Measurements from ENCODE around the gene STK39. TPM values are rescaled to one million over a fixed set of nuclear protein-coding genes. Genes with fewer than 3 reads are reported as not detected.

Gene STK39
- total RNA-seq, 1 donor from 2014 or later, result 31.9 TPM

GRCh38 chr2:168152902-168153530 lies 94.4 kb downstream of the STK39 start:
- Mint-ChIP-seq H3K36me3 (ENCODE audit: low read depth) (peaks cover 12% of the 10 kb centered on the region), H3K4me1 (ENCODE audit: low read depth) (peaks cover 34% of the 10 kb centered on the region)

DNA sequence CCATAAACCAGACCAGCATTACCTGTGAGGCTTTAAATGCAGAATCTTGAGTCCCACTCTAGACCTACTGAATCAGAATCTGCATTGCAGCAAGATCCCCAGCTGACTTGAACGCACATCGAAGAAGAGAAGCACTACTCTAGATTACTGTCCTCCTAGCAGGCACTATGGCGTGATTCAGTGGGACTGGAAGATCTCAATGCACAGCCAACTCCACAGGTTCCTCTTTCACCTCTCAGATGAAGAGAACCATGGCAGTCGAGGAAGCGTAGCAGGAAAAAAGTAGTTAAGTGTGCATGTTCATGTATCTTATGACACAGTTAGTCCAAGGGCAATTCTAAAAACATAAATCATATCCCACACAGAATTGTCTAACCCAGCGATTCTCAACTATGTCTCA lies 97.4 kb downstream of the STK39 start:
- H3K27ac Mint-ChIP-seq (ENCODE audit: unreplicated experiment), result no peak overlapping the region
- H3K4me1 Mint-ChIP-seq (ENCODE audit: low read depth), result peaks cover 16% of the 10 kb centered on the region
- no peak for DNase-seq (ENCODE audit: low spot score)
- H3K27me3 Mint-ChIP-seq (ENCODE audit: low read depth), result no peaks in the 10 kb centered on the region
- no peak overlapping the region for H3K4me3 Mint-ChIP-seq (ENCODE audit: unreplicated experiment)
- H3K9me3 Mint-ChIP-seq (ENCODE audit: low read depth), result no peaks in the 10 kb centered on the region
- TF ChIP-seq, protein P1, sequence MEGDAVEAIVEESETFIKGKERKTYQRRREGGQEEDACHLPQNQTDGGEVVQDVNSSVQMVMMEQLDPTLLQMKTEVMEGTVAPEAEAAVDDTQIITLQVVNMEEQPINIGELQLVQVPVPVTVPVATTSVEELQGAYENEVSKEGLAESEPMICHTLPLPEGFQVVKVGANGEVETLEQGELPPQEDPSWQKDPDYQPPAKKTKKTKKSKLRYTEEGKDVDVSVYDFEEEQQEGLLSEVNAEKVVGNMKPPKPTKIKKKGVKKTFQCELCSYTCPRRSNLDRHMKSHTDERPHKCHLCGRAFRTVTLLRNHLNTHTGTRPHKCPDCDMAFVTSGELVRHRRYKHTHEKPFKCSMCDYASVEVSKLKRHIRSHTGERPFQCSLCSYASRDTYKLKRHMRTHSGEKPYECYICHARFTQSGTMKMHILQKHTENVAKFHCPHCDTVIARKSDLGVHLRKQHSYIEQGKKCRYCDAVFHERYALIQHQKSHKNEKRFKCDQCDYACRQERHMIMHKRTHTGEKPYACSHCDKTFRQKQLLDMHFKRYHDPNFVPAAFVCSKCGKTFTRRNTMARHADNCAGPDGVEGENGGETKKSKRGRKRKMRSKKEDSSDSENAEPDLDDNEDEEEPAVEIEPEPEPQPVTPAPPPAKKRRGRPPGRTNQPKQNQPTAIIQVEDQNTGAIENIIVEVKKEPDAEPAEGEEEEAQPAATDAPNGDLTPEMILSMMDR (IDR thresholded peaks at IDR 0.05), result no peak
- peaks cover 7% of the 10 kb centered on the region for H3K36me3 Mint-ChIP-seq (ENCODE audit: low read depth)

More at GRCh38 chr2:168152902-168153530, 94.4 kb downstream of the STK39 start:
- Mint-ChIP-seq H3K9me3 (ENCODE audit: low read depth) (no peaks in the 10 kb centered on the region), H3K4me3 (ENCODE audit: unreplicated experiment) (no peak overlapping the region), H3K27ac (ENCODE audit: unreplicated experiment) (no peak overlapping the region), H3K27me3 (ENCODE audit: low read depth) (no peaks in the 10 kb centered on the region)
- TF ChIP-seq, protein P1 (IDR thresholded peaks at IDR 0.05), result no peak
- no peak for DNase-seq (ENCODE audit: low spot score)

DNA sequence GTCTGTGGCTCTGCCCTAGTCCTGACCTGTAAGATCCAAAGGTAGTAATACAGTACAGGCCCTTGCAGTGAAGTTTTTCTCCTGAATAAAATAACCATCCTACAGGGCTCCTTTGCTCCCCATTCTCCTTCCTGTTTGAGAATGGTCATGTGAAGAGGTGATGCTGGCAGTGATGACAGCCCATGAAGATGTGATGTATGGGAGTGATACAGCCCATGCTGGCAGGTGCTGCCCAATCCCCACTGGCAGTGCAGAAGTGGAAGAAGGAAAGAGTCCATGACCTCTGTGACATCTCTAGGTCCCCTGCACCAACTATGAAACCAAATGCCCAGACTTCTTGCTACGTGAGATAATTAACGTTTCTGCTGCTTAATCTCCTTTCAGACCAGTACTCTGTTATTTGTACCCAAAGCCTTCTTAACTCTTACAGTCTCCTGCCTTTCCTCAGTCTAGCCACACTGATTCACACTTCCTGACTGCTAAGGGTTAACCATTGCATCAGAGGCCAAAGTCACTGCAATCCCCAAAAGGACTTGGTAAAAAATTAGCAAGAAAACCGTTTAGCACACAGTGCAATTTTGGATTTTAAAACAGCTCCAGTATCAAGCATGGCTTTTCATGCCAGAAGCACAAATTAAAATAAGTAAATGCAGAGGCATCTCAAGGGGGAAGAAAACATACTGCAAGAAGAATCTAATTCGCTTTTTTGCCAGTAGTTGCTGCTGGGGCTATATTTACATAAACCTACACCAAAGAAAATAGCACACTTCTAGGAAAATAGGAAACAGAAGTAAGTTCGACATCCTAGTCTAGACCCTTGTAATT lies 98.0 kb downstream of the STK39 start:
- Mint-ChIP-seq H3K9me3 (ENCODE audit: low read depth) (no peaks in the 10 kb centered on the region), H3K4me3 (ENCODE audit: unreplicated experiment) (no peak overlapping the region)

DNA sequence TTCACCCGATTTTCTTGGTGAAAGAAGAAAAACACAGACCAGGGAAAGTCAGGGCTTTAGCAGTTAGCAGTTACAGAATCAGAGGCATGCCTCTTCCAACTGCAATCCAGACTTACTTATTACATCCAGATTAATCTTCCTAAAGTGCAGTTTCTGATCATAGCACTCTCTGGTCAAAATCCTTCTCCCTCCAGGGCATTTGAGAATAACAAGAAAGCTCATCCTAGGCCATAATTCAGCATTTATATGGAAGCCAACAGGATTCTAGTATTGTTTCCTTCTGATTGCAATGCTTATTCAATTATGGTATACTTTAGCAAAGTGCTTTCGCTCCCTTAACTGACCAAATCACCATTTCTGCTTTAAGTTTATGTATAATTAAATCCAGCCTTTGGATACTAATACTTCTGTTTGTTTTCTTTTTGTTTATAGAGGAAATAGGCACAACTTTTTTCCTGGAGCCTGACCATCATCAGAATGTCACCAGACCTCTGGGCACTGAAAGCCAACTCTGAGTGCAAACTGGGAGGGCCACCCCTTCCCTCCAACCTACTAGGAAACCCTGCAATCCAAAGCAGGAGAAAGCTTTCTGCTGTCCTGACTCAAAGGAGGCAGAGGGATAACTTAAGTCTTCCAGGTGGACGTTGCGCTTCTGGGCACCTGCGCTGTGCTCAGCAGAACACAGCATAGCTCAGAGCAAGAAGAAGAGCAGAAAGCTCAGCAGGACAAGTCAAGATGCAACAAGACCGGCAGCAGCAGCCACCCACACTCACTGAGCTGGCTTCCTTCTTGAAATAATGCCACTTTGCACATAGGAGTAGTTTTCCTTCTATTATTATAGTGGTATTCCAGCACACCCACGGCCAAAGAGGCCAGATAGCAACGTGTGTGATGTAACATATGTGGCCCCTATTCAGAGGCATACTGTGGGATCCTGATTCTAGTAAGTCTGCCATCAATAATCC lies 99.3 kb downstream of the STK39 start:
- no peaks in the 10 kb centered on the region for H3K9me3 Mint-ChIP-seq (ENCODE audit: low read depth)

More for the DNA sequence above, 98.0 kb downstream of the STK39 start:
- Mint-ChIP-seq H3K27me3 (ENCODE audit: low read depth) (no peaks in the 10 kb centered on the region), H3K36me3 (ENCODE audit: low read depth) (peaks cover 12% of the 10 kb centered on the region), H3K4me1 (ENCODE audit: low read depth) (peaks cover 16% of the 10 kb centered on the region), H3K27ac (ENCODE audit: unreplicated experiment) (no peak overlapping the region)
- no peak for DNase-seq (ENCODE audit: low spot score)
- TF ChIP-seq, protein P1 (IDR thresholded peaks at IDR 0.05), result no peak

More for the DNA sequence above, 99.3 kb downstream of the STK39 start:
- no peaks in the 10 kb centered on the region for H3K27me3 Mint-ChIP-seq (ENCODE audit: low read depth)
- H3K36me3 Mint-ChIP-seq (ENCODE audit: low read depth), result peaks cover 12% of the 10 kb centered on the region
- TF ChIP-seq, protein P1 (IDR thresholded peaks at IDR 0.05), result no peak
- no peak overlapping the region for H3K4me3 Mint-ChIP-seq (ENCODE audit: unreplicated experiment)
- no peak overlapping the region for H3K27ac Mint-ChIP-seq (ENCODE audit: unreplicated experiment)
- peaks cover 16% of the 10 kb centered on the region for H3K4me1 Mint-ChIP-seq (ENCODE audit: low read depth)
- DNase-seq (ENCODE audit: low spot score), result no peak

Data from chondrocyte (in vitro differentiated cells).